ENCODE results near the gene PRR36.

PRR36 gene

GRCh38 chr19:7850945-7851622 lies 23.1 kb downstream of the PRR36 start:
- Histone ChIP-seq H3K9me3 (ENCODE audit: control insufficient read depth, low read length) (no peaks in the 10 kb centered on the region), H3K27ac (no peak overlapping the region), H3K4me3 (ENCODE audit: low read depth, low read length) (no peak overlapping the region), H3K4me2 (ENCODE audit: low read length) (no peak overlapping the region), H3K79me2 (no peaks in the 10 kb centered on the region), H3K4me1 (peaks cover 6% of the 10 kb centered on the region), H3K27me3 (ENCODE audit: control insufficient read depth, insufficient read depth, low read length) (no peaks in the 10 kb centered on the region), H2AFZ (no peak overlapping the region), H3K36me3 (ENCODE audit: control insufficient read depth, insufficient read depth, low read length) (no peaks in the 10 kb centered on the region), H3K9ac (no peak overlapping the region)
- TF ChIP-seq, protein P1, sequence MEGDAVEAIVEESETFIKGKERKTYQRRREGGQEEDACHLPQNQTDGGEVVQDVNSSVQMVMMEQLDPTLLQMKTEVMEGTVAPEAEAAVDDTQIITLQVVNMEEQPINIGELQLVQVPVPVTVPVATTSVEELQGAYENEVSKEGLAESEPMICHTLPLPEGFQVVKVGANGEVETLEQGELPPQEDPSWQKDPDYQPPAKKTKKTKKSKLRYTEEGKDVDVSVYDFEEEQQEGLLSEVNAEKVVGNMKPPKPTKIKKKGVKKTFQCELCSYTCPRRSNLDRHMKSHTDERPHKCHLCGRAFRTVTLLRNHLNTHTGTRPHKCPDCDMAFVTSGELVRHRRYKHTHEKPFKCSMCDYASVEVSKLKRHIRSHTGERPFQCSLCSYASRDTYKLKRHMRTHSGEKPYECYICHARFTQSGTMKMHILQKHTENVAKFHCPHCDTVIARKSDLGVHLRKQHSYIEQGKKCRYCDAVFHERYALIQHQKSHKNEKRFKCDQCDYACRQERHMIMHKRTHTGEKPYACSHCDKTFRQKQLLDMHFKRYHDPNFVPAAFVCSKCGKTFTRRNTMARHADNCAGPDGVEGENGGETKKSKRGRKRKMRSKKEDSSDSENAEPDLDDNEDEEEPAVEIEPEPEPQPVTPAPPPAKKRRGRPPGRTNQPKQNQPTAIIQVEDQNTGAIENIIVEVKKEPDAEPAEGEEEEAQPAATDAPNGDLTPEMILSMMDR (IDR thresholded peaks at IDR 0.05) = no peak

DNA sequence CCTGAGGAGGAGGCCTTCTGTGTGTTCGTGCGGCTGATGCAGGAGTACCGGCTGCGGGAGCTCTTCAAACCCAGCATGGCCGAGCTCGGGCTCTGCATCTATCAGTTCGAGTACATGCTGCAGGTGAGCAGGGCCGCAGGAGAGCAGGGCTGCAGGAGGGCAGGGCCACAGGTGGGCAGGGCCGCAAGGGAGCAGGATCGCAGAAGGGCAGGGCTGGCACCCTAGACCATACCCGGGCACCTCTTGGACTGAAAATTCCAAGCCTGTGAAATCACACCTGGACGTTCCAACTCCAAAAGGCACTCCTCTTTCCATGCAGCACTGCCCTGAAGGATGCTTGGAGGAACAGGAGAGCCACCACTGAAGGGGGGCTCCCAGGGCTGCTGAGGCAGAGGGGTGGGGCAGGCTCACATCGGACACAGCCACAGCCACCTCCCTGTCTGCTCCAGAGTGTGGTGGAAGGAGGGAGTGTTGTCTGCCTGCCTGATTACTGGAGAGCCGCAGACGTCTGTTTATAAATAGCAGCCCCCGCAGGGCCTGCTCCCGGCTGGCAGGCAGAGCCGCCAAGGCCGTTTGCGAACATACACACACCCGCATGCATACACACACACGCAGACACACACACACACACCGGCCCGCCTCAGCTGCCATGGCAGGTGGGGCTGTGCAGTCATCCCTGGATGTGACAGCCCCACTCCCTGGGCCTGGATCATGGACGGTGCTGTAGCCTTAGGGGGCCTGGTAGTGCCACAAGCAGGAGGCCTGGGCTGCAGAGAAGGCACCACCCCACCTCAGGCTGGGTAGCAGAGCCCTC lies 24.0 kb downstream of the PRR36 start:
- Histone ChIP-seq H2AFZ (no peak overlapping the region), H3K4me2 (ENCODE audit: low read length) (no peak overlapping the region), H3K36me3 (ENCODE audit: control insufficient read depth, insufficient read depth, low read length) (no peaks in the 10 kb centered on the region), H3K4me3 (ENCODE audit: low read depth, low read length) (no peak overlapping the region), H3K27ac (no peak overlapping the region), H3K9me3 (ENCODE audit: control insufficient read depth, low read length) (no peaks in the 10 kb centered on the region), H3K79me2 (no peaks in the 10 kb centered on the region), H3K9ac (no peak overlapping the region), H3K4me1 (peaks cover 6% of the 10 kb centered on the region), H3K27me3 (ENCODE audit: control insufficient read depth, insufficient read depth, low read length) (no peaks in the 10 kb centered on the region)
- TF ChIP-seq, protein P1 (IDR thresholded peaks at IDR 0.05) = no peak

DNA sequence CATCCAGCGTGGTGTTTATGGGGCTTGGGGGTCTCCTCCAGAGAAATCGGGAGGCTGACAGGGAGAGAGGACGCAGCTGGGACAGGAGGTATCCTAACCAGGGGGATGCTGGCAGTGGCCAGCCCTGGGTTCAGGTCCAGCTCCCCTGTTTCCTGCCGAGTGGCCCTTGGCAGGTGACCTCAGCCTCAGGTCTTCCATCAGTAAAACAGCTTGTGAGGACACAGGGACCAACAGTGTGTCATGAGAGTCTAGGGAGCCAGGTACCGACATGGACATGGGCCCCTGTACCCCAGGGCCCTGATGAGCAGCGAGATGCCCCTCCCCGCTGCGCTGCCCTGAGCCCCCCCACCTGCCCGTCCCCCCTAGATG lies 24.6 kb downstream of the PRR36 start:
- H3K4me2 ChIP-seq (ENCODE audit: low read length) = no peak overlapping the region
- no peak overlapping the region for H2AFZ ChIP-seq
- H3K9me3 ChIP-seq (ENCODE audit: control insufficient read depth, low read length) = no peaks in the 10 kb centered on the region
- H3K79me2 ChIP-seq = no peaks in the 10 kb centered on the region
- H3K36me3 ChIP-seq (ENCODE audit: control insufficient read depth, insufficient read depth, low read length) = no peaks in the 10 kb centered on the region
- no peak overlapping the region for H3K27ac ChIP-seq
- peaks cover 6% of the 10 kb centered on the region for H3K4me1 ChIP-seq
- TF ChIP-seq, protein P1 (IDR thresholded peaks at IDR 0.05) = no peak
- no peaks in the 10 kb centered on the region for H3K27me3 ChIP-seq (ENCODE audit: control insufficient read depth, insufficient read depth, low read length)
- H3K9ac ChIP-seq = no peak overlapping the region
- no peak overlapping the region for H3K4me3 ChIP-seq (ENCODE audit: low read depth, low read length)

DNA sequence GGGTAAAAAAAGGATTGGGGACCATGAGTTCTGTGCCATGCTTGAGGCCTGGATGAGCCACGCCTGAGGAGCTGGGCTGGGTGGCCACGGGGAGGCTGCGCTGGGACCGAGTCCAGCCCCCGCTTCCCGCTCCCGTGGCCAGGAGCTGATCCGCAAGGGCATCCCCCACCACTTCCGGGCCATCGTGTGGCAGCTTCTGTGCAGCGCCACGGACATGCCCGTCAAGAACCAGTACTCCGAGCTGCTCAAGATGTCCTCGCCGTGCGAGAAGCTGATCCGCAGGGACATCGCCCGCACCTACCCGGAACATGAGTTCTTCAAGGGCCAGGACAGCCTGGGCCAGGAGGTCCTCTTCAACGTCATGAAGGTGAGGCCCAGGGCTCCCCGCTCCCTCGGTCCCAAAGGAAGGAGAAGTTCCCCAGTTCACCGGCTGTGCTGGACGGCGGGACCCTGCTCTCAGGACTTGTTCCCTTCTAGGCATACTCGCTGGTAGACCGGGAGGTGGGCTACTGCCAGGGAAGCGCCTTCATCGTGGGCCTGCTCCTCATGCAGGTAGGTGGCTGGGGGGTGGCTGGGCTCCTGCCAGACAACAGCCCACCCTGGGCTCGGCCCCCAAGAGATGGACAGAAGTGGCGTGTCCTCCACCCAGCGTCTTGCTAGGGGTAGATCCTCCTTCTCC lies 25.3 kb downstream of the PRR36 start:
- no peaks in the 10 kb centered on the region for H3K79me2 ChIP-seq
- no peaks in the 10 kb centered on the region for H3K9me3 ChIP-seq (ENCODE audit: control insufficient read depth, low read length)
- H2AFZ ChIP-seq = no peak overlapping the region
- H3K4me1 ChIP-seq = peaks cover 6% of the 10 kb centered on the region
- TF ChIP-seq, protein P1 (IDR thresholded peaks at IDR 0.05) = no peak
- H3K36me3 ChIP-seq (ENCODE audit: control insufficient read depth, insufficient read depth, low read length) = no peaks in the 10 kb centered on the region
- H3K9ac ChIP-seq = no peak overlapping the region
- H3K27me3 ChIP-seq (ENCODE audit: control insufficient read depth, insufficient read depth, low read length) = no peaks in the 10 kb centered on the region
- H3K4me3 ChIP-seq (ENCODE audit: low read depth, low read length) = no peak overlapping the region
- no peak overlapping the region for H3K4me2 ChIP-seq (ENCODE audit: low read length)
- no peak overlapping the region for H3K27ac ChIP-seq

All from parathyroid adenoma (tissue), 2 donors.